Measurements from ENCODE around the gene KCTD1. TPM values are rescaled to one million over a fixed set of nuclear protein-coding genes. Genes with fewer than 3 reads are reported as not detected.

KCTD1 gene
- total RNA-seq, 1 donor from 2014 or later, result 10.1 TPM

DNA sequence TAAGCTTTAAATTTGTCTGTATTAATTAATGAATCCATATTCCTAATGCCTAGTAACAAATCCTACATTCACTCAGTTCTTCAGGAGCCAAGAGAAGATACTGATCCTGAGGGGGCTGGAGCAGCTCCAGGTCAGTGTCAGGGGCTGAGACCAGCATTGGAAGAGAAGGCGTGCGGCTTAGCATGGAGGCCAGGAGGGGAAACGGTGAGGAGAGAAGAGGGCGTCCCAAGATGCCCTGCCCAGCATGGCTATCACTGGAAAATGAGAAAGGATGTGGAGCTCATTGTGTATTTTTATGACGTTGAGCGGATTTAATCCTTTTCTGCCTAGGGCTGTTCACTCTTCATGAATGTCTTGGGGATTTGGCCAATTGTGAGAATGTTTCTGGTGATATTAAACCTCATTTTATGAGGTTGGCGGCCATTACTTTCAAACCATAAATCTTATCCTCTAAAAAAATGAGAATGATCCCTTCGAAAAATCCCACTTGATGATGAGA, 131.7 kb downstream of the KCTD1 start:
- intact Hi-C loops (cut with DNase I), result no loop called here
- DNase-seq (ENCODE audit: low spot score), result peak; percentile 46

- intact Hi-C loops (cut with DNase I), result no loop called here
- peak; percentile 43 for DNase-seq (ENCODE audit: low spot score)
These were observed 132.7 kb downstream of the KCTD1 start for GRCh38 chr18:26415631-26416030.

- intact Hi-C loops (cut with DNase I), result no loop called here
- DNase-seq (ENCODE audit: low spot score), result no peak
These were observed 133.4 kb downstream of the KCTD1 start for GRCh38 chr18:26414901-26415440.

- intact Hi-C loops (cut with DNase I), result no loop called here
- no peak for DNase-seq (ENCODE audit: low spot score)
These were observed 139.3 kb downstream of the KCTD1 start for GRCh38 chr18:26409091-26409490.

DNA sequence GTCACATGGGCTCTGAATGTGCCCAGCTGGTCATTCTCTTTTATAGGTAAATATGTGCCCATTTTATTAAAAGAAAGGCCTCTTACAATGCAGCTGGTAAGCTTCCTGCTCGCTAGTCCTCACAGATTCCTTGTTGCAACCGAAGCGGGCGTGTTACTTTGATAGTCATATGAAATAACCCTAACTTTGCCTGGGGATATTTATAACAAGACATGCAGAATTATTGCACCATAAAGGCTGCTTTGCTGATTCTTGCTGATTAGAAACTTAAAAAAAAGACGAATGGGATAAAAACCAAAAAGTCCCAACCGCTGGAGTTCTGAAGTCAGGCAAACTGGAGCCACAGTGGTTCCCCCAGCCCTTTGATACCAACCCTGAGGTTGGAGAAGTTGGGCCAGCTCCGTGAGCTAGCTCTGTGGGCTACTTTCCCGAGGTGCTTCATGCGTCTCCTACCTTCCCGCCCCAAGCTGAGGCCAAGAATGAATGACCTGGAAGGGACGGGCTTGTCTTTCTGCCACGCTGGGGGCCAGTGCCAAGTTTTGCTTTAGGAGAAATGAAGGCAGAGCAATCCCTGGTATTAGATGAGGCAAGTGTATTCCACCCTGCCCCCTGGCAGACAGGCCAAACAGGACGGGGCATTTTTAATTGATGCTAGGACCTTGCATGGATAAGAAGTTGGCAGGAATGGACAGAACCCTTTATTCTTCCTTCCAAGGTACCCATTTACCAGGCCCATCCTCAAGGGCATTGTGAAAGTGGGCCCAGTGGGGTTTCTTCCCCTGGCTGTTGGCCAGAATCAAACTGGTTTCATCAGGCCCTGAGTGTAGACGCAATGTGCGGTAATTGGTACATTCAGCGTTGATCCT, 140.4 kb downstream of the KCTD1 start:
- intact Hi-C loops (cut with DNase I), result no loop called here
- DNase-seq (ENCODE audit: low spot score), result no peak

DNA sequence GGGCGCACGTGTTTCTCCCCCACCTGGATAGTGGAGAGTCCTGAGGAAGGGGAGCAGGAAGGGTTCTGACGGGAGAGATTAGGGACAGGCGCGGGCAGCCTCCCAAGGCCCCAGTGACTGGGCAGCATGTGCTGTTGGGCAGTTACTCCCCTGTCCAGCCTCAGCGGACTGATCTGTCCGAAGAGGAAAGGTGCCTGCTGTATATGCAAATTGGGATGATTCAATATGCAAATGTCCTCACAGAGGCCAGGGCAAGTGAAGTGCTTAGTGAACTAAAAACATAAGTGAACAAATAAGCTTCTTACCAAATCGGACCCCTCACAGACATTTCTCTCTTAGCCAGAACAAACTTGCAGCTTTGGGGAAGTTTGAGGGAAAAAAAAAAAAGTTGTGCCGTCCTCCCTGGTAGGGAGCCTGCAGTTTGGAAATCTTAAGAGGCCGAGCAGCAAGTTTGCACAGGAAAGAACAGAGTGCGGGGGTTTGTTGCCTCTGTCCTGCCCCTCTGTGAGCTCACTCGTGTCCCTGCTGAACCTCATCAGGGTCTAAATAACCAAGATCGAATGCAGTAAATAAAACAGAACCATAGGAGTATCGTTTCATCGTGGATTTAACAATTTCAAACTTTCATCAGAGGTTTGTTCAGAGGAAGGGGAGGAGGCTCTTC, 141.4 kb downstream of the KCTD1 start:
- intact Hi-C loops (cut with DNase I), result no loop called here
- no peak for DNase-seq (ENCODE audit: low spot score)

DNA sequence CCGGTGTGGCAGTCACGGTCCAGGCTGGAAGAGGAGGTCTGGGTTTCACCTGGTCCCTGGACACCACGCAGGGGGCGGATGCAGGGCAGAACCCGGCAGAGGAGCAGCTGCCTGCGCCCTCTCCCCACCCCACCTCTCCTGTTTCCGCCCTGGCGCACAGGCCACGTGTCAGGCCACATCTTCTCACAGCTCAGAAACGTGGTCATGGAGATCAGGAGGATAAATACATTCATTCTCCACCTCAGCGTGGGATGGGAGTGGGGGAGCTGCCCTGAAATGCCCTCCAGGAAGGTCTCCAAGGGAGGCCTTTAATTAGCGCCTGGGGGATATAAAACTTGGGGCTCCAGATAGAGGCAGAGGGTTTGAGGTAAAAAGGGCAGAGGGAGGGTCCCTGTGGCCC, 142.0 kb downstream of the KCTD1 start:
- no peak for DNase-seq (ENCODE audit: low spot score)
- intact Hi-C loops (cut with DNase I), result no loop called here

DNA sequence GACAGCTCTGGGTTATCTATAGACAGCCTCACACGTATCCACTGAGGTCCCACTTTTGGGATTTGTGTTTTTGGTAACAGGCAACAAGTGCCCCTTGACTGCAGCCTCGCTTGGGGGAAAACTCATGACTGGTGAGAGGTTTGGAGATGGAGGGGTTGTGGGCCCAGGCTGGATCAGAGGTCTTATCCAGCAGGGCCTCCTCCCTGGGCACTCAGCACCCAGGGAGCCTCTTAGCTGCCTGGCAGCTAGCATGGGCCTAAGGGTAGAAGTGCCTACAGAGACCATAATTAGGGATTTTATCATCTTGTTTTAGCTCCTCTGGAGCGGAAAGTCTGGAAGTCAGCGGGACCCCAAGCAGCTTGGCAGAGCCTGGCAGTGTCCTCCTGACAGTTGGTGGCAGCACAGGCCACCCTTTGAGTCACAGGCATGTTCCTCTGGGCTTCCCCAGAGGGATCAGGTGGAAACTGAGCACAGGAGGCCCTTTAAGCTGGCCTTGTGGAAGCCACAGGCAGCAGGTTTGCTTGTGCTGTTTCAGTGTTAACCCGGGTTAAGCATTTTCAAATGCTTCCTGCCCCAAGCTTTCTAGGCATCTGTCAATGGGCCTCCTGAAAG, 143.1 kb downstream of the KCTD1 start:
- DNase-seq (ENCODE audit: low spot score), result no peak
- intact Hi-C loops (cut with DNase I), result no loop called here

Small RNA genes lying within 50 kb of the gene (microRNA-seq; reads per million reads assigned to microRNA genes)
- not detected for gene MIR8057

Data from cardiac septum (tissue), 1 donor.